H1 (cell line): ENCODE measurements around the gene CYYR1. TPM values are rescaled to one million over a fixed set of nuclear protein-coding genes. Genes with fewer than 3 reads are reported as not detected.

Experiments
- CTCF ChIA-PET: fragments of 300-600 bp; sonication (Branson Sonifier 250); formaldehyde crosslinking; loops from one replicate; lab custom pipeline; 2021; ENCODE audit not compliant: partially characterized antibody; lab: Charles Lee
- POLR2A ChIA-PET: fragments of 300-600 bp; sonication (Branson Sonifier 250); formaldehyde crosslinking; loops from one replicate; lab custom pipeline; 2021; ENCODE audit warnings: inconsistent platforms; ENCODE audit not compliant: partially characterized antibody; lab: Charles Lee
- DNase-seq, 2 experiments: peaks; one replicate each; pipeline versions ENCODE4 v3.0.0 to v3.0.0-alpha.2; 2010 to 2022; ENCODE audit warnings: low spot score in 2 of 2, low read depth in 1 of 2, mixed read lengths in 1 of 2
- FAIRE-seq: peaks from 2 replicates; lab custom pipeline; 2011; peaks lifted over from hg19 to GRCh38; lab: Jason Lieb, UNC
- H2AFZ ChIP-seq: 2 replicates; pipeline ENCODE4 v1.8.1; 2012; ENCODE audit warnings: low read length, inconsistent platforms
- H2AK5ac ChIP-seq: 2 replicates; pipeline ENCODE4 v1.6.1; 2013; ENCODE audit warnings: low read depth, low read length
- H2BK120ac ChIP-seq: replicated peaks from 2 replicates; pipeline ENCODE3; 2013; ENCODE audit warnings: low read depth, low read length, inconsistent platforms
- H2BK12ac ChIP-seq: 2 replicates; pipeline ENCODE4 v1.6.1; 2013; ENCODE audit warnings: low read depth, low read length
- H2BK15ac ChIP-seq: 2 replicates; pipeline ENCODE4 v1.6.1; 2013; ENCODE audit warnings: low read length
- H2BK20ac ChIP-seq: 2 replicates; pipeline ENCODE4 v1.6.1; 2013; ENCODE audit warnings: low read length
- H2BK5ac ChIP-seq: 2 replicates; pipeline ENCODE4 v1.6.1; 2013; ENCODE audit warnings: low read depth, low read length
- H3K14ac ChIP-seq: 2 replicates; pipeline ENCODE4 v1.6.1; 2013; ENCODE audit warnings: inconsistent platforms; ENCODE audit not compliant: insufficient read length
- H3K18ac ChIP-seq: 2 replicates; pipeline ENCODE4 v1.6.1; 2013; ENCODE audit warnings: low read length; ENCODE audit errors: extremely low read depth
- H3K23ac ChIP-seq: 2 replicates; pipeline ENCODE4 v1.6.1; 2013; ENCODE audit warnings: inconsistent platforms; ENCODE audit not compliant: insufficient read length
- H3K23me2 ChIP-seq: 2 replicates; pipeline ENCODE4 v1.6.1; 2013; ENCODE audit warnings: low read depth, low read length
- H3K27ac ChIP-seq: 2 replicates; pipeline ENCODE4 v1.6.1; 2011; ENCODE audit warnings: low read depth, low read length, inconsistent platforms
- H3K27me3 ChIP-seq, 4 experiments: replicated peaks in 1 of 4; 1 replicate in 1 of 4; 2 replicates in 3 of 4; pipeline versions ENCODE4 v1.6.1 to v1.8.1; 2011 to 2013; ENCODE audit warnings: low read length in 3 of 4, mild to moderate bottlenecking in 3 of 4, inconsistent platforms in 2 of 4, mixed read lengths in 2 of 4, moderate library complexity in 1 of 4; ENCODE audit not compliant: control insufficient read depth in 3 of 4, insufficient read depth in 3 of 4; ENCODE audit errors: extremely low read depth in 1 of 4
- H3K36me3 ChIP-seq, 4 experiments: 2 replicates each; pipeline versions ENCODE4 v1.6.1 to v1.8.1; 2011 to 2013; ENCODE audit warnings: mild to moderate bottlenecking in 4 of 4, low read length in 3 of 4, moderate library complexity in 2 of 4, control low read depth in 1 of 4, inconsistent platforms in 1 of 4; ENCODE audit not compliant: insufficient read depth in 4 of 4, control insufficient read depth in 2 of 4
- H3K4ac ChIP-seq: replicated peaks from 2 replicates; pipeline ENCODE3; 2013; ENCODE audit warnings: low read length, low read depth, mixed read lengths, inconsistent platforms; ENCODE audit not compliant: insufficient read length
- H3K4me1 ChIP-seq, 4 experiments: replicated peaks in 1 of 4; 1 replicate in 1 of 4; 2 replicates in 3 of 4; pipeline versions ENCODE4 v1.6.1 to v1.8.1; 2011 to 2013; ENCODE audit warnings: low read length in 3 of 4, inconsistent platforms in 2 of 4, mixed read lengths in 1 of 4; ENCODE audit not compliant: insufficient read depth in 4 of 4, control insufficient read depth in 3 of 4
- H3K4me2 ChIP-seq, 2 experiments: 2 replicates each; pipeline versions ENCODE4 v1.6.1 to v1.8.1; 2011 to 2013; ENCODE audit warnings: low read depth in 2 of 2, low read length in 2 of 2, control low read depth in 1 of 2, inconsistent platforms in 1 of 2, mild to moderate bottlenecking in 1 of 2; ENCODE audit not compliant: insufficient read depth in 1 of 2
- H3K4me3 ChIP-seq, 4 experiments: fragments of 200-600, 300-600 bp in 1 of 4; sonication (generic), shearing (Covaris generic), sonication (Bioruptor Twin) in 1 of 4; 2 replicates each; pipeline versions ENCODE4 v1.5.1 to v1.8.1; 2011 to 2016; ENCODE audit warnings: low read length in 4 of 4, low read depth in 3 of 4, control low read depth in 2 of 4, inconsistent platforms in 2 of 4, mild to moderate bottlenecking in 2 of 4, mixed read lengths in 1 of 4, moderate library complexity in 1 of 4; ENCODE audit not compliant: insufficient read depth in 2 of 4; ENCODE audit errors: extremely low read depth in 1 of 4
- H3K56ac ChIP-seq: replicated peaks from 2 replicates; pipeline ENCODE3; 2013; ENCODE audit warnings: low read depth, mild to moderate bottlenecking, mixed read lengths, low read length, inconsistent platforms; ENCODE audit not compliant: insufficient read length
- H3K79me1 ChIP-seq: 2 replicates; pipeline ENCODE4 v1.6.1; 2013; ENCODE audit warnings: low read depth, low read length, control low read depth
- H3K79me2 ChIP-seq, 2 experiments: 2 replicates each; pipeline versions ENCODE4 v1.6.1 to v1.8.1; 2012 to 2013; ENCODE audit warnings: low read length in 2 of 2, mild to moderate bottlenecking in 2 of 2, inconsistent platforms in 1 of 2; ENCODE audit not compliant: insufficient read depth in 2 of 2, control insufficient read depth in 1 of 2
- H3K9ac ChIP-seq, 4 experiments: replicated peaks in 1 of 4; 1 replicate in 1 of 4; 2 replicates in 3 of 4; pipeline versions ENCODE4 v1.6.1 to v1.8.1; 2011 to 2013; ENCODE audit warnings: low read depth in 3 of 4, low read length in 3 of 4, control low read depth in 2 of 4, mild to moderate bottlenecking in 2 of 4, moderate library complexity in 2 of 4, inconsistent platforms in 1 of 4; ENCODE audit errors: extremely low read depth in 1 of 4
- H3K9me3 ChIP-seq, 2 experiments: 2 replicates each; pipeline versions ENCODE4 v1.6.1 to v1.8.1; 2012 to 2013; ENCODE audit warnings: mild to moderate bottlenecking in 2 of 2, moderate library complexity in 2 of 2, control low read depth in 1 of 2, inconsistent platforms in 1 of 2, low read depth in 1 of 2, low read length in 1 of 2, mixed read lengths in 1 of 2; ENCODE audit not compliant: insufficient read depth in 2 of 2
- H4K20me1 ChIP-seq, 2 experiments: replicated peaks in 1 of 2; 2 replicates each; pipeline versions ENCODE3 to v1.8.1; 2011 to 2013; ENCODE audit warnings: inconsistent platforms in 2 of 2, low read length in 2 of 2, mild to moderate bottlenecking in 1 of 2; ENCODE audit not compliant: insufficient read depth in 2 of 2, control insufficient read depth in 1 of 2
- H4K5ac ChIP-seq: 2 replicates; pipeline ENCODE4 v1.6.1; 2013; ENCODE audit warnings: low read length, low read depth, mixed read lengths, inconsistent platforms; ENCODE audit not compliant: insufficient read length
- H4K8ac ChIP-seq: 2 replicates; pipeline ENCODE4 v1.8.0; 2013; ENCODE audit warnings: mild to moderate bottlenecking, moderate library complexity, low read length, inconsistent platforms; ENCODE audit not compliant: insufficient read depth; ENCODE audit errors: extremely low read depth
- H4K91ac ChIP-seq: replicated peaks from 2 replicates; pipeline ENCODE3; 2013; ENCODE audit warnings: low read length, mixed read lengths, inconsistent platforms; ENCODE audit not compliant: insufficient read length
- ATF3 ChIP-seq: IDR thresholded peaks from 2 replicates; pipeline ENCODE4 v1.6.1; 2011; ENCODE audit warnings: low read depth, mild to moderate bottlenecking, low read length; ENCODE audit not compliant: insufficient read depth
- PHF8 ChIP-seq: fragments of 200-600 bp; sonication (generic); conservative IDR thresholded peaks from 2 replicates; pipeline ENCODE4 v1.7.1; 2012; ENCODE audit warnings: low read depth, mild to moderate bottlenecking, inconsistent platforms, low read length, moderate library complexity
- RAD21 ChIP-seq, 2 experiments: IDR thresholded peaks in 1 of 2; conservative IDR thresholded peaks in 1 of 2; 2 replicates each; pipeline ENCODE4 v1.6.1; 2011; ENCODE audit warnings: low read depth in 2 of 2, low read length in 2 of 2, improper control_type of control experiment in 1 of 2, inconsistent platforms in 1 of 2, mild to moderate bottlenecking in 1 of 2, moderate library complexity in 1 of 2
- SRF ChIP-seq: IDR thresholded peaks from 2 replicates; pipeline ENCODE4 v1.6.1; 2011; ENCODE audit warnings: mild to moderate bottlenecking, low read depth, low read length, moderate library complexity
- WGBS, 2 experiments: shearing (Covaris generic) in 1 of 2; methylation state at CpG; one replicate each; pipeline versions ENCODE4 v1.1.6 to v1.1.7; 2013 to 2015; ENCODE audit warnings: low lambda C conversion rate in 2 of 2, mixed read lengths in 2 of 2, inconsistent platforms in 1 of 2, low coverage in 1 of 2, missing lambda C conversion rate in 1 of 2; ENCODE audit not compliant: insufficient replicate concordance in 2 of 2, insufficient coverage in 1 of 2, insufficient read length in 1 of 2; ENCODE audit errors: extremely low coverage in 1 of 2, missing lambda C conversion rate in 1 of 2; 5-methylcytosine and 5-hydroxymethylcytosine counted together
- polyA plus RNA-seq, 7 experiments: library from polyadenylated mRNA; depleted of rRNA in 3 of 7; stranded (reverse) in 5 of 7; unstranded in 2 of 7; fragments of >200 nt in 5 of 7; fragments of 200-250 nt in 2 of 7; gene quantifications; 1 replicate in 5 of 7; 2 replicates in 1 of 7; 4 replicates in 1 of 7; pipeline versions ENCODE4 v1.2.1 to v1.2.3, GENCODE V29; 2011 to 2013; ENCODE audit warnings: missing spikeins in 2 of 7, mixed read lengths in 2 of 7
- total RNA-seq: library from RNA; stranded (reverse); fragmentation: NEBNext Ultra II Directional; extraction: Animal tissue kit (Norgen Biotek cat#: 25700); gene quantifications from 2 replicates; pipeline ENCODE4 v1.2.1, GENCODE V29; 2021
- TF ChIP-seq, protein P1 (sequence below), 3 experiments: IDR thresholded peaks; 1 replicate in 2 of 3; 2 replicates in 1 of 3; pipeline versions ENCODE4 v1.5.1 to v1.6.1; 2011; ENCODE audit warnings: low read length in 3 of 3, mild to moderate bottlenecking in 3 of 3, inconsistent platforms in 2 of 3, low read depth in 1 of 3, moderate library complexity in 1 of 3; ENCODE audit not compliant: insufficient read depth in 1 of 3; ENCODE audit errors: control extremely low read depth in 1 of 3

CYYR1 gene
- total and polyA plus RNA-seq, 2 of the 8 experiments (the other 6 are each of a cell fraction or from before 2014, with no cell fraction given), result 12.2 to 37.9 TPM

GRCh38 chr21:26489781-26490180 is 83.3 kb downstream of the CYYR1 start:
- ChIA-PET POLR2A (no interaction called here), CTCF (no interaction called here)
- no peak overlapping the region for H3K56ac ChIP-seq
- no peak overlapping the region for H2AFZ ChIP-seq
- H3K18ac ChIP-seq, result no peak overlapping the region
- no peak overlapping the region for H3K9ac ChIP-seq
- WGBS, 2 experiments, result 93% methylated on average over 6 of the region's 6 CpGs; no CpG with 5 or more reads in 1 of the 2 experiments
- H2AK5ac ChIP-seq, result no peak overlapping the region
- H4K20me1 ChIP-seq, result no peaks in the 10 kb centered on the region
- no peak overlapping the region for H2BK120ac ChIP-seq
- H3K9me3 ChIP-seq, result peaks cover 0 to 2% of the 10 kb centered on the region in 2 experiments; a peak in 2 of 4 replicates
- H3K36me3 ChIP-seq, result no peaks in the 10 kb centered on the region
- no peak overlapping the region for H3K4me2 ChIP-seq
- H4K8ac ChIP-seq, result no peak overlapping the region
- no peaks in the 10 kb centered on the region for H3K27me3 ChIP-seq
- no peak overlapping the region for H2BK5ac ChIP-seq
- H4K91ac ChIP-seq, result no peak overlapping the region
- DNase-seq (no peak), FAIRE-seq (no peak)
- H3K4me3 ChIP-seq, result no peak overlapping the region
- no peak overlapping the region for H4K5ac ChIP-seq
- H3K23ac ChIP-seq, result no peak overlapping the region
- no peak overlapping the region for H3K4ac ChIP-seq
- H3K4me1 ChIP-seq, result peaks cover 0 to 8% (median 4%) of the 10 kb centered on the region in 4 experiments; a peak in 2 of 7 replicates
- H3K14ac ChIP-seq, result no peak overlapping the region
- H3K23me2 ChIP-seq, result no peaks in the 10 kb centered on the region; the same call in 1 of the 2 replicates
- H3K79me2 ChIP-seq, result no peaks in the 10 kb centered on the region; a peak in 1 of 4 replicates
- no peak overlapping the region for H2BK15ac ChIP-seq
- H3K27ac ChIP-seq, result no peak overlapping the region
- no peak overlapping the region for H2BK20ac ChIP-seq
- no peaks in the 10 kb centered on the region for H3K79me1 ChIP-seq
- no peak overlapping the region; the same call in 1 of the 2 replicates for H2BK12ac ChIP-seq
- TF ChIP-seq SRF, result no peak
- no peak for TF ChIP-seq ATF3
- peak in 1 of 2 experiments; percentile 14; a peak in 2 of 4 replicates for TF ChIP-seq RAD21 (IDR thresholded peaks at IDR 0.05 in 1 of 2, conservative IDR thresholded peaks at IDR 0.05 in 1 of 2; ENCODE audit: low read depth in 2 of 2, low read length in 2 of 2)
- TF ChIP-seq, protein P1, sequence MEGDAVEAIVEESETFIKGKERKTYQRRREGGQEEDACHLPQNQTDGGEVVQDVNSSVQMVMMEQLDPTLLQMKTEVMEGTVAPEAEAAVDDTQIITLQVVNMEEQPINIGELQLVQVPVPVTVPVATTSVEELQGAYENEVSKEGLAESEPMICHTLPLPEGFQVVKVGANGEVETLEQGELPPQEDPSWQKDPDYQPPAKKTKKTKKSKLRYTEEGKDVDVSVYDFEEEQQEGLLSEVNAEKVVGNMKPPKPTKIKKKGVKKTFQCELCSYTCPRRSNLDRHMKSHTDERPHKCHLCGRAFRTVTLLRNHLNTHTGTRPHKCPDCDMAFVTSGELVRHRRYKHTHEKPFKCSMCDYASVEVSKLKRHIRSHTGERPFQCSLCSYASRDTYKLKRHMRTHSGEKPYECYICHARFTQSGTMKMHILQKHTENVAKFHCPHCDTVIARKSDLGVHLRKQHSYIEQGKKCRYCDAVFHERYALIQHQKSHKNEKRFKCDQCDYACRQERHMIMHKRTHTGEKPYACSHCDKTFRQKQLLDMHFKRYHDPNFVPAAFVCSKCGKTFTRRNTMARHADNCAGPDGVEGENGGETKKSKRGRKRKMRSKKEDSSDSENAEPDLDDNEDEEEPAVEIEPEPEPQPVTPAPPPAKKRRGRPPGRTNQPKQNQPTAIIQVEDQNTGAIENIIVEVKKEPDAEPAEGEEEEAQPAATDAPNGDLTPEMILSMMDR (IDR thresholded peaks at IDR 0.05; ENCODE audit: control extremely low read depth in 1 of 3, insufficient read depth in 1 of 3, low read depth in 1 of 3, low read length in 3 of 3), result peak in 2 of 3 experiments; percentile 1 to 44; a peak in 1 of 4 replicates
- TF ChIP-seq PHF8, result no peak
